H1 (cell line): ENCODE data around the gene PIAS4. TPM values are rescaled to one million over a fixed set of nuclear protein-coding genes. Genes with fewer than 3 reads are reported as not detected.

Experiments used
- ATF3 ChIP-seq: IDR thresholded peaks from 2 replicates; pipeline ENCODE4 v1.6.1; 2011; ENCODE audit warnings: low read depth, mild to moderate bottlenecking, low read length; ENCODE audit not compliant: insufficient read depth
- CHD1 ChIP-seq: IDR thresholded peaks from 2 replicates; pipeline ENCODE4 v1.6.1; 2012; ENCODE audit warnings: low read depth, low read length, improper control_type of control experiment
- EP300 ChIP-seq, 2 experiments: IDR thresholded peaks; 1 replicate in 1 of 2; 2 replicates in 1 of 2; pipeline ENCODE4 v1.6.1; 2011 to 2012; ENCODE audit warnings: low read depth in 2 of 2, low read length in 2 of 2, mild to moderate bottlenecking in 2 of 2, borderline replicate concordance in 1 of 2, inconsistent platforms in 1 of 2, moderate library complexity in 1 of 2
- EZH2 ChIP-seq: fragments of 200-600 bp; sonication (generic); IDR thresholded peaks from 2 replicates; pipeline ENCODE4 v1.7.1; 2012; ENCODE audit warnings: low read depth, mild to moderate bottlenecking, moderate library complexity, low read length, inconsistent platforms; ENCODE audit not compliant: severe bottlenecking
- FOSL1 ChIP-seq: IDR thresholded peaks from 2 replicates; pipeline ENCODE4 v1.6.1; 2011; ENCODE audit warnings: mild to moderate bottlenecking, low read depth, low read length, moderate library complexity; ENCODE audit not compliant: insufficient read depth
- HDAC2 ChIP-seq, 2 experiments: fragments of 300-600 bp in 1 of 2; sonication (generic) in 1 of 2; IDR thresholded peaks; 2 replicates each; pipeline ENCODE4 v1.6.1; 2011 to 2012; ENCODE audit warnings: low read depth in 2 of 2, low read length in 2 of 2, mild to moderate bottlenecking in 2 of 2, moderate library complexity in 2 of 2, borderline replicate concordance in 1 of 2, inconsistent platforms in 1 of 2
- MAX ChIP-seq: IDR thresholded peaks from 2 replicates; pipeline ENCODE4 v1.6.1; 2012; ENCODE audit warnings: inconsistent platforms
- NRF1 ChIP-seq: IDR thresholded peaks from 2 replicates; pipeline ENCODE4 v1.6.1; 2011; ENCODE audit warnings: mild to moderate bottlenecking, low read depth, low read length, improper control_type of control experiment
- TCF12 ChIP-seq: IDR thresholded peaks from 2 replicates; pipeline ENCODE4 v1.6.1; 2011; ENCODE audit warnings: low read depth, mild to moderate bottlenecking, low read length
- YY1 ChIP-seq: IDR thresholded peaks from 2 replicates; pipeline ENCODE4 v1.6.1; 2011; ENCODE audit warnings: low read depth, mild to moderate bottlenecking, low read length
- ZNF274 ChIP-seq: IDR thresholded peaks from 2 replicates; pipeline ENCODE4 v1.7.0; 2012; ENCODE audit warnings: low read length, borderline replicate concordance; ENCODE audit errors: extremely low read depth
- polyA plus RNA-seq, 7 experiments: library from polyadenylated mRNA; depleted of rRNA in 3 of 7; stranded (reverse) in 5 of 7; unstranded in 2 of 7; fragments of >200 nt in 5 of 7; fragments of 200-250 nt in 2 of 7; gene quantifications; 1 replicate in 5 of 7; 2 replicates in 1 of 7; 4 replicates in 1 of 7; pipeline versions ENCODE4 v1.2.1 to v1.2.3, GENCODE V29; 2011 to 2013; ENCODE audit warnings: missing spikeins in 2 of 7, mixed read lengths in 2 of 7
- total RNA-seq: library from RNA; stranded (reverse); fragmentation: NEBNext Ultra II Directional; extraction: Animal tissue kit (Norgen Biotek cat#: 25700); gene quantifications from 2 replicates; pipeline ENCODE4 v1.2.1, GENCODE V29; 2021

Gene PIAS4
- total and polyA plus RNA-seq, 2 of the 8 experiments (the other 6 are each of a cell fraction or from before 2014, with no cell fraction given): 30.2 to 51.4 TPM

- TF ChIP-seq EZH2 (no peak), ZNF274 (no peak), HDAC2 (IDR thresholded peaks at IDR 0.05; ENCODE audit: borderline replicate concordance in 1 of 2, low read depth in 2 of 2, low read length in 2 of 2) (peak in 1 of 2 experiments; percentile 79; a peak in 1 of 4 replicates), TCF12 (0 out of 2 replicates have a peak, but pooled peaks have one; percentile 4), CHD1 (no peak), EP300 (IDR thresholded peaks at IDR 0.05; ENCODE audit: borderline replicate concordance in 1 of 2, low read depth in 2 of 2, low read length in 2 of 2) (peak in 1 of 2 experiments; percentile 16; a peak in 1 of 3 replicates), MAX (peak; percentile 84), YY1 (peak; percentile 95), FOSL1 (no peak), NRF1 (peak; percentile 82), ATF3 (peak; percentile 65; the same call in 1 of the 2 replicates)
Measured at GRCh38 chr19:4007021-4007835, at the start of gene PIAS4 (continued).
